ENCODE data around the gene DHTKD1.
"Not testable (repeated sequence)": the region's sequence is repeated elsewhere in the genome, so short reads cannot be mapped to it uniquely, and the experiment has no call there.

Gene DHTKD1

DNA sequence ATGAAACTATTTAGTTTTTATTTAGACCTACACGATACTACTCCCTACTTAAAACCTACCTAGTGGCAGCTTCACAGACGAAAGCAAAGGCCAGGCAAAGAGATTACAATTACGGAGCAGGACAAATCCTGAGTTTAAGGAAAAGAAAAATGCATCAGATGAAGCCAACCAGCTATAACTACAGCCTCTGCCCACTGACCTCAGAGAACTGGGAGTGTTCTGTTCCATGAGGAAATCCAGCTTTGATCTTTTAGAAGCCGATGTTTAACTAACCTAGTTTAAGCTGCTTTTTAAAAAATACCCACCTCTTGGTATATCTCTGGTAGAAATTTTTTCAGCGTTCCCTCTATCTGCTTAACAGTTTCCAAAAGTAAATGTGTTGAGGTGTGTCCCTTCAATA lies 23.2 kb upstream of the DHTKD1 start:
- Histone ChIP-seq H3K36me3 (replicated peaks) (peaks cover 4% of the 10 kb centered on the region; the same call in 1 of the 2 replicates), H3K9me3 (no peaks in the 10 kb centered on the region), H3K4me3 (no peak overlapping the region), H3K4me1 (peaks cover 16% of the 10 kb centered on the region), H3K27me3 (ENCODE audit: low read depth) (no peaks in the 10 kb centered on the region)
- DNase-seq (ENCODE audit: low spot score in 2 of 2): no peak
- in situ Hi-C loops (cut with MboI; ENCODE audit: low sequenced_read_pairs): no loop called here

DNA sequence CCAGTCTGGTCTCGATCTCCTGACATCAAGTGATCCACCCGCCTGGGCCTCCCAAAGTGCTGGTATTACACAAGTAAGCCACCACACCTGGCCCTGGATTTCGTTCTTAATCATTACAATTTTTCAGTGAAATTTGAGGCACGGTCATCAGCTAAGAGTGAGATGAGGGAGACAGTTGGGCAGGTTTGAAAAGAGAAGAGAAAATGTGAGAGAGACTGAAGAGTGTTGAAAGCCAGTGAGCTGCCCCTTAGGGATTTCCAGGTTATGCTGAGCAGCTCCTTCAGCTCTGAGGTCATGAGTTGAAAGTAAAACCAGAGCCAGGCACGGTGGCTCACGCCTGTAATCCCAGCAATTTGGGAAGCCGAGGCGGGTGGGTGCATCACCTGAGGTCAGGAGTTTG lies 20.2 kb upstream of the DHTKD1 start:
- no peak for DNase-seq (ENCODE audit: low spot score in 2 of 2)
- Histone ChIP-seq H3K4me1 (peaks cover 8% of the 10 kb centered on the region), H3K4me3 (no peak overlapping the region), H3K27me3 (ENCODE audit: low read depth) (no peaks in the 10 kb centered on the region), H3K9me3 (no peaks in the 10 kb centered on the region), H3K36me3 (replicated peaks) (no peaks in the 10 kb centered on the region)
- in situ Hi-C loops (cut with MboI; ENCODE audit: low sequenced_read_pairs): no loop called here

DNA sequence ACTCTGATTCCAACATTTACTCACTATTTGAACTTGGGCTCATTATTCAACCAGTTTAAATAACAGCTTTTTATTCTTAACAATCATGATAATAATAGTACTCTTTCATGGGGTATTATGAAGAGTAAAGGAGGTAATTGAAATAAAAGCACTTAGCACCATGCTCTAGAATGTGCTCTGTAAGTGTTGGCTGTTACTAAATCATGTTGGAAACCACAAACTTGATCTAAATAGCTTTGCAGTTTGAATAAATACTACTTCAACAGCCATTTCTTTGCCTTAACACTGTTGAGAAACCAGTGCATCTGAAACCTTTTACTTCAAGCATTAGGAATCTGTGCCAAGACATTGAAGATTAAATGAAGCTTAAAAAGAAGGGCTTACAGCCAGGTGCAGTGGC lies 18.2 kb upstream of the DHTKD1 start:
- no peaks in the 10 kb centered on the region for H3K9me3 ChIP-seq
- H3K4me3 ChIP-seq: no peak overlapping the region
- DNase-seq (ENCODE audit: low spot score in 2 of 2): no peak
- in situ Hi-C loops (cut with MboI; ENCODE audit: low sequenced_read_pairs): no loop called here
- H3K4me1 ChIP-seq: peaks cover 13% of the 10 kb centered on the region
- H3K27me3 ChIP-seq (ENCODE audit: low read depth): no peaks in the 10 kb centered on the region
- no peaks in the 10 kb centered on the region for H3K36me3 ChIP-seq (replicated peaks)

DNA sequence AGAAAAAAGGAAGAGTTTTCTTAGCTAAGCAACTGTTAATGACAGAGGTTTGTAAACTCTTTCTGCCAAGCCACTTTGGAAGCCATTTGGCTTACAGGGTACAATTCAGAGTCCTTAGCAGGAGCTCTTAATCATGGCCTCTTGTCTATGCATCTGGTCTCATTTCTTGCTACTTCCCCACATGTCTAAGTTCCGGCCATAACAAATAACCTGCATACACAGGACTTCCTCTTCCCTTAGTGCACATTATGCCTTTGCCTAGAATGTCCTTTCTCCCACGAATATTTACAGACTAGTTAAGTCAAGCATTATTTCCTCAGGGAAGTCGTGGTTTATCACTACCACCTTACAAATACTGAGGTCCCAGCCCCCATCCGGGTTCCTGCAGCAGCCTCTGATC lies 17.5 kb upstream of the DHTKD1 start:
- in situ Hi-C loops (cut with MboI; ENCODE audit: low sequenced_read_pairs): no loop called here
- H3K9me3 ChIP-seq: no peaks in the 10 kb centered on the region
- H3K4me3 ChIP-seq: no peak overlapping the region
- no peak for DNase-seq (ENCODE audit: low spot score in 2 of 2)
- H3K4me1 ChIP-seq: peaks cover 13% of the 10 kb centered on the region
- H3K36me3 ChIP-seq (replicated peaks): no peaks in the 10 kb centered on the region
- H3K27me3 ChIP-seq (ENCODE audit: low read depth): no peaks in the 10 kb centered on the region

DNA sequence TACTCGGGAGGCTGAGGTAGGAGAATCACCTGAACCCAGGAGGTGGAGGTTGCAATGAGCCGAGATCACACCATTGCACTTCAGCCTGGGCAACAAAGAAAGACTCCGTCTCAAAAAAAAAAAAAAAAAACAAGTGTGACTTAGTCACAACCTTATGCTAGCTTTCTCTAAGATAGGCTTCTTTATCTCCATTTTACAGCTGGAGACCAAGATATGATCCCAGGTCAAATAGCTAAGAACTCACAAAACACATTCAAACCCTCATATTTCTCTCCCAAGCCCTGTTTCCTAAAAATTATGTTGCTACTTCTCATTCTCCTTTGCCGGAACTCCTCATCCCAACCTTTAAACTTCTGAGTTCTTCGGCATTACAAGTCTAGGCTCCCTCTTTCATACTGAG lies 13.0 kb upstream of the DHTKD1 start:
- Histone ChIP-seq H3K4me3 (no peak overlapping the region), H3K27me3 (ENCODE audit: low read depth) (no peaks in the 10 kb centered on the region), H3K36me3 (replicated peaks) (no peaks in the 10 kb centered on the region), H3K9me3 (no peaks in the 10 kb centered on the region), H3K4me1 (peaks cover 8% of the 10 kb centered on the region)
- in situ Hi-C loops (cut with MboI; ENCODE audit: low sequenced_read_pairs): no loop called here
- DNase-seq (ENCODE audit: low spot score in 2 of 2): no peak

GRCh38 chr10:12056748-12057147 lies 12.0 kb upstream of the DHTKD1 start:
- Histone ChIP-seq H3K9me3 (no peaks in the 10 kb centered on the region), H3K36me3 (replicated peaks) (no peaks in the 10 kb centered on the region), H3K27me3 (ENCODE audit: low read depth) (no peaks in the 10 kb centered on the region), H3K4me3 (no peak overlapping the region), H3K4me1 (peaks cover 7% of the 10 kb centered on the region)
- in situ Hi-C loops (cut with MboI; ENCODE audit: low sequenced_read_pairs): no loop called here
- DNase-seq (ENCODE audit: low spot score in 2 of 2): no peak

- no peaks in the 10 kb centered on the region for H3K36me3 ChIP-seq (replicated peaks)
- no peaks in the 10 kb centered on the region for H3K9me3 ChIP-seq
- H3K4me3 ChIP-seq: no peak overlapping the region
- H3K4me1 ChIP-seq: peaks cover 15% of the 10 kb centered on the region
- H3K27me3 ChIP-seq (ENCODE audit: low read depth): no peaks in the 10 kb centered on the region
- in situ Hi-C loops (cut with MboI; ENCODE audit: low sequenced_read_pairs): no loop called here
- DNase-seq (ENCODE audit: low spot score in 2 of 2): no peak
These were observed 7.6 kb upstream of the DHTKD1 start for GRCh38 chr10:12061124-12061523.

- peak; percentile 50 to 86 for DNase-seq (ENCODE audit: low spot score in 2 of 2)
- in situ Hi-C loops (cut with MboI; ENCODE audit: low sequenced_read_pairs): no loop called here
- Histone ChIP-seq H3K4me3 (peak overlapping the region; percentile 0), H3K36me3 (replicated peaks) (no peaks in the 10 kb centered on the region), H3K27me3 (ENCODE audit: low read depth) (no peaks in the 10 kb centered on the region), H3K9me3 (no peaks in the 10 kb centered on the region), H3K4me1 (peaks cover 15% of the 10 kb centered on the region)
These were observed 5.8 kb upstream of the DHTKD1 start for GRCh38 chr10:12062754-12063482.

DNA sequence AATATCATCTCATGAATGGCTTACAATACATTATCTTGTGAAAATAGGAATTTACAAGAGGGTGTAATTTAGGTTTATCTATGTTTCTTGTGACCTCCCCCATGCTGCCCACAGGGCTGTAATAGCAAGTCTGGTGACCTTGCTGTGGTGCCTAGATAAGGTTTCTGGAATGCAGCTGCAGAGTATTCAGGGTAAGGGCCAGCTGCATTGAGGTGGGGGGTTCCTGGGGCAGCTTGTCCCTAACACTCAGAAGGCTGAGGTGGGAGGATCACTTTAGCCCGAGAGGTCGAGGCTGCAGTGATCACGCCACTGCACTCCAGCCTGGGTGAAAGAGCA lies 5.3 kb upstream of the DHTKD1 start:
- Histone ChIP-seq H3K9me3 (no peaks in the 10 kb centered on the region), H3K4me1 (peaks cover 19% of the 10 kb centered on the region), H3K4me3 (no peak overlapping the region), H3K36me3 (replicated peaks) (no peaks in the 10 kb centered on the region), H3K27me3 (ENCODE audit: low read depth) (no peaks in the 10 kb centered on the region)
- in situ Hi-C loops (cut with MboI; ENCODE audit: low sequenced_read_pairs): no loop called here
- no peak for DNase-seq (ENCODE audit: low spot score in 2 of 2)

DNA sequence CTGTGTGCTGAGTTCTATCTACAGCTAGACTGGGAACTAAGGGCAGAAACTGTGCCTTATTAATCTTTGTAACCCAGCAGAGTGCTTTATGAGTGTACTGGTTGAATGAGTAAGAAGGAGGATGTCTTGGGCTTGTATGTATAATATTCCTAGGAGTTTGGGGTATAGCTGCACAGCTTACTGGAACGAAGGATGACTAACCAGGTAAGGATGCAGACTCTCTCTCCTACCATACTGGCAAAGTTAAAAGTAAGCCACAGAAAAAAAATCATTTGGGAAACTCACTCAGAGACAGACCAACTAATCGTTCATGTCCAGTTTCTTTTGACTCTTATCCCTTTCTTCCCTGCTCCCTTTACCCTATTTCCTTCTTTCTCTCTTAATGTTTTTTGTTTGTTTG lies 1.4 kb upstream of the DHTKD1 start:
- Histone ChIP-seq H3K9me3 (no peaks in the 10 kb centered on the region), H3K4me1 (peaks cover 31% of the 10 kb centered on the region), H3K36me3 (replicated peaks) (no peaks in the 10 kb centered on the region; the same call in 1 of the 2 replicates), H3K27me3 (ENCODE audit: low read depth) (no peaks in the 10 kb centered on the region), H3K4me3 (no peak overlapping the region)
- in situ Hi-C loops (cut with MboI; ENCODE audit: low sequenced_read_pairs): no loop called here
- no peak for DNase-seq (ENCODE audit: low spot score in 2 of 2)

DNA sequence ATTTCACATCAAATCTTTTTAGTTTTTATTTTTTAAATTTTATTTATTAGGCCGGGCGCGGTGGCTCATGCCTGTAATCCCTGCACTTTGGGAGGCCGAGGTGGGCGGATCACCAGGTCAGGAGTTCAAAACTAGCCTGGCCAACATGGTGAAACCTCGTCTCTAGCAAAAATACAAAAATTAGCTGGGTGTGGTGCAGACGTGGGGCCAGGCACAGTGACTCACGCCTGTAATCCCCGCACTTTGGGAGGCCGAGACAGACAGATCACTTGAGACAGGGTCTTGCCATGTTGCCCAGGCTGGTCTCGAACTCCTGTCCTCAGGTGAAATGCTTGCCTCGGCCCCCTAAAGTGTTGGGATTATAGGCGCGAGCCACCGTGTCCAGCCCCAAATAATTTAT lies 2.7 kb downstream of the DHTKD1 start:
- H3K4me3 ChIP-seq; DNase-seq (ENCODE audit: low spot score in 2 of 2); H3K9me3 ChIP-seq; H3K36me3 ChIP-seq (replicated peaks); H3K27me3 ChIP-seq (ENCODE audit: low read depth); in situ Hi-C loops (cut with MboI; ENCODE audit: low sequenced_read_pairs): not testable (repeated sequence)
- peaks cover 20% of the 10 kb centered on the region for H3K4me1 ChIP-seq

GRCh38 chr10:12073526-12073925 lies 4.8 kb downstream of the DHTKD1 start:
- Histone ChIP-seq H3K4me1 (peaks cover 15% of the 10 kb centered on the region), H3K4me3 (no peak overlapping the region), H3K36me3 (replicated peaks) (peaks cover 3% of the 10 kb centered on the region), H3K9me3 (no peaks in the 10 kb centered on the region), H3K27me3 (ENCODE audit: low read depth) (no peaks in the 10 kb centered on the region)
- in situ Hi-C loops (cut with MboI; ENCODE audit: low sequenced_read_pairs): no loop called here
- DNase-seq (ENCODE audit: low spot score in 2 of 2): no peak

DNA sequence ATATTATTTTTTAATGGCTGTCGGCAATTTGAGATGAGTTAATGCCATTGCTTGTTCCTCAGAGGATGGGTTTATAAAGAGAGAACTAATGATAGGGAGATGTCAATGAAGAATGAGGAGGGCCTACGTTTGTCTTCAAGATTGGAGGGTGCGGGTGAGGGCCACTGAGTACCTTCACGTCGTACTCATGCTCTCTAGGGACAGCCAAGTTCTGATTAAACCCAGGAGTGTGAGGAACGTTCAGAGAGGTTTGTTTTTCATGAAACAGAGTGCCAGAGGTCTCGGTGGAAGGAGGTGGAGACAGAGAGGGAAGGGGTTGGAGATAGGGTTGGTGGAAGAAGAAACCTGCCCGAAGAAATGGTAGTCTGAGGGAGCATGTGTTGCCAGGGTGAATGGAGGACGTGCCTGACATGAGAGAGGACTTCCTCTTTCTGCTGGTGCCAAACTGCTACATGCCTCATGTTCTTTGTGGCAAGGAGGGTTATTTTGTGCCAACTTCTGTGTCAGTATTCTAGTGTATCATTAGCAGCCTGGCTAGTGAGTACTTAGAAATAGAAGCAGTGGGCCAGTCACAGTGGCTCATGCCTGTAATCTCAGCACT lies 8.9 kb downstream of the DHTKD1 start:
- Histone ChIP-seq H3K9me3 (no peaks in the 10 kb centered on the region), H3K27me3 (ENCODE audit: low read depth) (no peaks in the 10 kb centered on the region), H3K4me1 (no peaks in the 10 kb centered on the region), H3K4me3 (no peak overlapping the region), H3K36me3 (replicated peaks) (peaks cover 12% of the 10 kb centered on the region)
- DNase-seq (ENCODE audit: low spot score in 2 of 2): no peak
- in situ Hi-C loops (cut with MboI; ENCODE audit: low sequenced_read_pairs): no loop called here

GRCh38 chr10:12081470-12081869 lies 12.7 kb downstream of the DHTKD1 start:
- DNase-seq (ENCODE audit: low spot score in 2 of 2): no peak
- no peaks in the 10 kb centered on the region for H3K9me3 ChIP-seq
- in situ Hi-C loops (cut with MboI; ENCODE audit: low sequenced_read_pairs): no loop called here
- H3K36me3 ChIP-seq (replicated peaks): peaks cover 41% of the 10 kb centered on the region
- no peak overlapping the region for H3K4me3 ChIP-seq
- no peaks in the 10 kb centered on the region for H3K4me1 ChIP-seq
- no peaks in the 10 kb centered on the region for H3K27me3 ChIP-seq (ENCODE audit: low read depth)
